Coronary artery (tissue), 2 donors: ENCODE measurements around the gene MYH14.

Experiments
- DNase-seq: peaks from one replicate; pipeline ENCODE4 v3.0.0-alpha.2; 2017; ENCODE audit warnings: low spot score
- H3K27ac ChIP-seq, 2 donors: fragments of 200-600 bp; sonication (generic); one replicate each; pipeline ENCODE4 v1.5.1; 2016 to 2019
- H3K4me3 ChIP-seq: fragments of 200-600 bp; sonication (generic); 2 replicates; pipeline ENCODE4 v1.5.1; 2016; ENCODE audit warnings: mild to moderate bottlenecking, moderate library complexity
- CTCF ChIP-seq: fragments of 200-600 bp; sonication (generic); IDR thresholded peaks from one replicate; pipeline ENCODE4 v1.5.1; 2019; ENCODE audit warnings: antibody characterized with exemption

MYH14 gene

DNA sequence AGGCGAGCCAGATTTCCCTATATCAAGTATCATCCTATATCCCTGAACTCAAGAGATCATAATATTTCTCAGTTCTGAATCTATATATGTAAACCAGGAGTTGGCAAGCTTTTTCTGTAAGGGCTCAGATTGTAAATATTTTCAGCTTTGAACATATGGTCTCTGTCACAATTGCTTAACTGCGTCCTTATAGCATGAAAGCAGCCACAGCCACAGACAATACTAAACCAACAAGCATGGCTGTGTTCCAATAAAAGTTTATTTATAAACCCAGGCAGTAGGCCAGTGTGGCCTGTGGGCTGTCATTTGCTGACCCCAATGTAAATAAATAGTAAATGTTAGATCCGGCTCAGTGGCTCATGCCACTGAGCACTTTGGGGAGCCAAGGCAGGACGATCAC is 12.2 kb upstream of the MYH14 start:
- Histone ChIP-seq H3K27ac (no peak overlapping the region), H3K4me3 (no peak overlapping the region)
- DNase-seq = no peak
- TF ChIP-seq CTCF = no peak

- no peak for TF ChIP-seq CTCF
- H3K27ac ChIP-seq = no peak overlapping the region
- no peak for DNase-seq
- H3K4me3 ChIP-seq = no peak overlapping the region
These were observed 10.8 kb upstream of the MYH14 start for GRCh38 chr19:50192463-50193211.

DNA sequence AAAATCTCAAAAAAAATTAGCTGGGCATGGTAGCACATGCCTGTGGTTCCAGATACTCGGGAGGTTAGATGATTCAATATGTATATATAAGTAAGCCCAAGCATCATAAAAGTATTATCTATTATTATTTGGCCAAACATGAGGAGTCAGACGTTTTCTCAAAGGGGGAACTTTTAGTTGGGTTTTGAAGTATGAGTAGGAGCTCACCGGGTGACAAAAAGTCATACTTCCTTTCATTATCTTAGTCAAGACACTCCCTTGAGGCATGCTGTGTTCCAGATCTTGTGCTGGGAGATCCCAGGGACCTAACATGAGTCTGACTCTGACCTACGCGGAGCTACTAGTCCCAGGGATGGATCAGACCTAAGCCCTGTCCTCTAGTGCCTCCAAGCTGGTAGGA is 8.2 kb upstream of the MYH14 start:
- TF ChIP-seq CTCF = no peak
- DNase-seq = no peak
- Histone ChIP-seq H3K27ac (no peak overlapping the region), H3K4me3 (no peak overlapping the region)

DNA sequence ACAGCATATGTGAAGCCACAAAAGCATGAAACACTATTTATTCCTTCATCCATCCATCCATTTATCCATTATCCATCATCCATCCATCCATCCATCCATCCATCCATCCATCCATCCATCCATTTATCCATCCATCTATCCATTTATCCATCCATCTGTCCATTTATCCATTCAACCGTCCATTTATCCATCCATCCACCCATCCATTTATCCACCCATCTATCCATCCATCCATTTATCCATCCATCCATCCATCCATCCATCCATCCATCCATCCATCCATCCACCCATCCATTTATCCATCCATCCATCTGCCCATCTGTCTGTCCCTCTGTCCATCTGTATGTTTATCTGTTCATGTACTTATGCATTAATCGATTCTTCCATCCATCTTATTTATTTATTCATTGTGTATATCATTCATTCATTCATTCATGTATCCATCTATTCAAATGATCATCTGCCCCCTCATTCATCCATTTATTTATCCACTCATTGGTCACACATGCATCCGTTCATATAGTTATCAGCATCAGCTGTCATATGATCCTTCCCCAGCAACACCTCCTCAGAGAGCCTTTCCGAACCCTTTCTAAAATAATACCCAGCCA is 7.0 kb upstream of the MYH14 start:
- no peak overlapping the region for H3K4me3 ChIP-seq
- H3K27ac ChIP-seq = no peak overlapping the region
- DNase-seq = no peak
- TF ChIP-seq CTCF = no peak

GRCh38 chr19:50197348-50197747 is 6.1 kb upstream of the MYH14 start:
- no peak overlapping the region for H3K27ac ChIP-seq
- DNase-seq = no peak
- no peak overlapping the region for H3K4me3 ChIP-seq
- no peak for TF ChIP-seq CTCF

- no peak for DNase-seq
- Histone ChIP-seq H3K4me3 (no peak overlapping the region), H3K27ac (no peak overlapping the region)
- no peak for TF ChIP-seq CTCF
These were observed 4.8 kb upstream of the MYH14 start for GRCh38 chr19:50198431-50199258.
